Fibroblast of lung (primary cell): ENCODE results near the gene CSRP1. TPM values are rescaled to one million over a fixed set of nuclear protein-coding genes. Genes with fewer than 3 reads are reported as not detected.

Source experiments
- DNase-seq, 2 donors: peaks; one replicate each; pipeline versions ENCODE4 v3.0.0 to v3.0.0-alpha.2; 2010; ENCODE audit warnings: low read depth in 2 of 2
- H2AFZ ChIP-seq: 2 replicates; pipeline ENCODE4 v1.5.1; 2012; ENCODE audit warnings: low read length, control low read depth, inconsistent platforms
- H3K27ac ChIP-seq: 2 replicates; pipeline ENCODE4 v1.5.1; 2011; ENCODE audit warnings: low read length, control low read depth; ENCODE audit not compliant: insufficient read depth
- H3K27me3 ChIP-seq: 2 replicates; pipeline ENCODE4 v1.5.1; 2011; ENCODE audit warnings: mild to moderate bottlenecking, low read length; ENCODE audit not compliant: control insufficient read depth, insufficient read depth
- H3K36me3 ChIP-seq: 2 replicates; pipeline ENCODE4 v1.5.1; 2011; ENCODE audit warnings: low read length; ENCODE audit not compliant: control insufficient read depth, insufficient read depth
- H3K4me1 ChIP-seq: 2 replicates; pipeline ENCODE4 v1.5.1; 2011; ENCODE audit warnings: low read length; ENCODE audit not compliant: control insufficient read depth, insufficient read depth; ENCODE audit errors: extremely low read depth
- H3K4me2 ChIP-seq: 2 replicates; pipeline ENCODE4 v1.5.1; 2011; ENCODE audit warnings: low read length, control low read depth; ENCODE audit not compliant: insufficient read depth; ENCODE audit errors: extremely low read depth
- H3K4me3 ChIP-seq, 4 experiments: fragments of 200-600 bp in 1 of 4; sonication (generic) in 1 of 4; replicated peaks in 1 of 4; 2 replicates each; pipeline ENCODE4 v1.5.1; 2011 to 2016; ENCODE audit warnings: low read length in 4 of 4, low read depth in 3 of 4, mild to moderate bottlenecking in 3 of 4, control low read depth in 2 of 4, inconsistent platforms in 1 of 4, mixed read lengths in 1 of 4; ENCODE audit not compliant: insufficient read depth in 1 of 4; ENCODE audit errors: control extremely low read depth in 1 of 4
- H3K79me2 ChIP-seq: 2 replicates; pipeline ENCODE4 v1.5.1; 2012; ENCODE audit warnings: mild to moderate bottlenecking, low read length, inconsistent platforms; ENCODE audit not compliant: control insufficient read depth, insufficient read depth
- H3K9ac ChIP-seq: 2 replicates; pipeline ENCODE4 v1.5.1; 2011; ENCODE audit warnings: mild to moderate bottlenecking, low read length, control low read depth; ENCODE audit not compliant: insufficient read depth
- H3K9me3 ChIP-seq: 2 replicates; pipeline ENCODE4 v1.5.1; 2012; ENCODE audit warnings: low read depth, low read length; ENCODE audit not compliant: control insufficient read depth, insufficient read depth
- H4K20me1 ChIP-seq: 2 replicates; pipeline ENCODE4 v1.5.1; 2011; ENCODE audit warnings: low read length; ENCODE audit not compliant: control insufficient read depth, insufficient read depth; ENCODE audit errors: extremely low read depth
- EZH2 ChIP-seq: IDR thresholded peaks from 2 replicates; pipeline ENCODE4 v1.5.1; 2012; ENCODE audit warnings: low read length, control low read depth, mild to moderate bottlenecking; ENCODE audit errors: missing control alignments
- polyA plus RNA-seq, 2 donors: library from polyadenylated mRNA; depleted of rRNA in 1 of 2; stranded (reverse) in 1 of 2; unstranded in 1 of 2; fragments of >200 nt; gene quantifications; 2 replicates each; pipeline ENCODE4 v1.2.1, GENCODE V29; 2011 to 2012; ENCODE audit warnings: missing spikeins in 1 of 2
- total RNA-seq: library from RNA; depleted of rRNA; stranded (reverse); fragments of >200 nt; gene quantifications from 2 replicates; pipeline ENCODE4 v1.2.1, GENCODE V29; 2014
- TF ChIP-seq, protein P1 (sequence below), 2 donors: IDR thresholded peaks in 1 of 2; conservative IDR thresholded peaks in 1 of 2; 1 replicate in 1 of 2; 2 replicates in 1 of 2; pipeline ENCODE4 v1.5.1; 2011 to 2012; ENCODE audit warnings: low read length in 2 of 2, control low read depth in 1 of 2, inconsistent platforms in 1 of 2, low read depth in 1 of 2, mild to moderate bottlenecking in 1 of 2

The CSRP1 gene
- total and polyA plus RNA-seq, 2 donors (not counting 1 experiment from before 2014, with no cell fraction given): 195 to 1,081 TPM

DNA sequence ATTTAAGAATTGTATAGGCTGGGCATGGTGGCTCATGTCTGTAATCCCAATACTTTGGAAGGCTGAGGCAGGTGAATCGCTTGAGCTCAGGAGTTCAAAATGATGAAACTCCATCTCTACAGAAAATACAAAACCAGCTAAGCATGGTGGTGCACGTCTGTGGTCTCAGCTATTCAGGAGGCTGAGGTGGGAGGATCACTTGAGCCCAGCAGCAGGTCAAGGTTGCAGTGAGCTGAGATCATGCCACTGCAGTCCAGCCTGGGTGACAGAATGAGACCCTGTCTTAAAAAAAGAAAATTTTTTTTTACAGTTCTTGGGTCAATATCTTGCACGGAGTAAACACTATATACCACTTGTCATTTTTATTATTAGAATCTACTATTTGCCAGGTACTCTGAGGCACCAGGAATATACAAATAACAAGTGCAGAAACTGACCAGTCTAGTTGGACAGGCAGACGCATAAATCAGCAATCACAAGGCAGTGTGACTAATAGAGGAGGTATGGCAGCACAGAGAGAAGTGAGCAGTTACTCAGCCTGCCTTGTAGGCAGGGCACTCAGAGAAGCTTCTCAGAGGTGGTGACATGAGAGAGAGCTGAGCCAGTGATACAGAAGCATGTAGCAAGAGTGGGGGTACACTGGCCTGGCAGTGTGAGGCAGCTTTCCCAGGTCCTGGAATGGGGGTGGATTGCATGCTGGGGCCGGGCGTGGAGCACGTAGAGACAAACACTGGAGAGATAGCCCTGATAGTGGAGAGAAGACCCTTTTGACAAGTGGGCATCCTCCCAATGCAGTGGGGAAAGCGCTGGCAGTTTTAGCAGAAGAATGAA, 45.9 kb downstream of the CSRP1 start:
- peak overlapping the region; percentile 83 for H3K4me2 ChIP-seq
- peak; percentile 95 to 98 for DNase-seq
- peak overlapping the region; percentile 98 for H3K27ac ChIP-seq
- no peaks in the 10 kb centered on the region for H3K9me3 ChIP-seq
- H3K79me2 ChIP-seq: peaks cover 11% of the 10 kb centered on the region
- H3K4me3 ChIP-seq: peak overlapping the region in 2 of 4 experiments; percentile 8 to 13
- H2AFZ ChIP-seq: no peak overlapping the region
- H4K20me1 ChIP-seq: no peaks in the 10 kb centered on the region
- H3K9ac ChIP-seq: peak overlapping the region; percentile 60
- H3K4me1 ChIP-seq: peaks cover 41% of the 10 kb centered on the region
- TF ChIP-seq, protein P1, sequence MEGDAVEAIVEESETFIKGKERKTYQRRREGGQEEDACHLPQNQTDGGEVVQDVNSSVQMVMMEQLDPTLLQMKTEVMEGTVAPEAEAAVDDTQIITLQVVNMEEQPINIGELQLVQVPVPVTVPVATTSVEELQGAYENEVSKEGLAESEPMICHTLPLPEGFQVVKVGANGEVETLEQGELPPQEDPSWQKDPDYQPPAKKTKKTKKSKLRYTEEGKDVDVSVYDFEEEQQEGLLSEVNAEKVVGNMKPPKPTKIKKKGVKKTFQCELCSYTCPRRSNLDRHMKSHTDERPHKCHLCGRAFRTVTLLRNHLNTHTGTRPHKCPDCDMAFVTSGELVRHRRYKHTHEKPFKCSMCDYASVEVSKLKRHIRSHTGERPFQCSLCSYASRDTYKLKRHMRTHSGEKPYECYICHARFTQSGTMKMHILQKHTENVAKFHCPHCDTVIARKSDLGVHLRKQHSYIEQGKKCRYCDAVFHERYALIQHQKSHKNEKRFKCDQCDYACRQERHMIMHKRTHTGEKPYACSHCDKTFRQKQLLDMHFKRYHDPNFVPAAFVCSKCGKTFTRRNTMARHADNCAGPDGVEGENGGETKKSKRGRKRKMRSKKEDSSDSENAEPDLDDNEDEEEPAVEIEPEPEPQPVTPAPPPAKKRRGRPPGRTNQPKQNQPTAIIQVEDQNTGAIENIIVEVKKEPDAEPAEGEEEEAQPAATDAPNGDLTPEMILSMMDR (conservative IDR thresholded peaks at IDR 0.05 in 1 of 2, IDR thresholded peaks at IDR 0.05 in 1 of 2; ENCODE audit: low read depth in 1 of 2, low read length in 2 of 2): no peak
- TF ChIP-seq EZH2: no peak
- no peaks in the 10 kb centered on the region for H3K27me3 ChIP-seq
- peaks cover 16% of the 10 kb centered on the region for H3K36me3 ChIP-seq

DNA sequence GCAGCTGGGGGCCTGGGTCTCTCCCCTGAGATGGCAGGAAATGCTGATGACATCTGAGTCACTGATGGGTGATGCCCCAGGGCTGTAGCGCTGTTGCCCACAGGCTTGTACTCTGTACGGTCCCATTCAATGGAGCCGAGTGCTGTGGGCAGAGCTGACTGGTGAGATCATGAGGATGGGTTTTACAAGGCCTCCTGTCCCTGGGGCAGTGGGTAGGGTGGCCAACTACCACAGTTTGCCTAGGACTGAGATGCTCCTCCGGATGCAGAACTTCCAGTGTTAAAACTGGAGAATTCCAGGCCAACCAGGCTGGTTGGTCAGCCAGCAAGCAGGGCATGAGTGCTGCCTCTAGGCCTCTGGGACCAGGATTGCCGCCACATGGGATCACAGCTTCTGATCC, 47.1 kb downstream of the CSRP1 start:
- Histone ChIP-seq H3K9ac (no peak overlapping the region), H3K4me1 (peaks cover 44% of the 10 kb centered on the region)

DNA sequence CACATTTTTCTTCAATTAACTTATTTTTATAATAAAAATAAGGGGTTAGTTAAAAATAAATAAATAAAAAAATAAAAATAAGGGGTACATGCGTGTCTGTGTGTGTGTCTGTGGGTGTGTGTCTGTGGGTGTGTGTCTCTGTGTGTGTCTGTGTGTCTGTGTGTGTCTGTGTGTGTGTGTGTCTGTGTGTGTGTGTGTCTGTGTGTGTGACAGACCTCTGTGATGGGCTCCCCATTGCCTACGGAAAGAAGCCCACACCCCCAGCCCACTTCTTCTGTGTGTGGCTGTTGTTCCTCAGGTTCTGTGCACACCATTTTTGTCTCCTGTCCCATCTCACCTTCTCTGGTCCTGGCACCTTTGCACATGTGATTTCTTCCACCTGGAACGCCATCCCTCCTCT, 47.9 kb downstream of the CSRP1 start:
- DNase-seq: no peak
- peaks cover 47% of the 10 kb centered on the region for H3K4me1 ChIP-seq
- no peak overlapping the region for H3K4me2 ChIP-seq
- no peak overlapping the region for H2AFZ ChIP-seq
- no peaks in the 10 kb centered on the region for H4K20me1 ChIP-seq
- TF ChIP-seq, protein P1 (conservative IDR thresholded peaks at IDR 0.05 in 1 of 2, IDR thresholded peaks at IDR 0.05 in 1 of 2; ENCODE audit: low read depth in 1 of 2, low read length in 2 of 2): no peak
- no peak for TF ChIP-seq EZH2
- H3K4me3 ChIP-seq: no peak overlapping the region
- H3K27me3 ChIP-seq: no peaks in the 10 kb centered on the region
- no peak overlapping the region for H3K9ac ChIP-seq
- no peaks in the 10 kb centered on the region for H3K9me3 ChIP-seq
- peaks cover under 1% of the 10 kb centered on the region for H3K36me3 ChIP-seq
- no peak overlapping the region for H3K27ac ChIP-seq
- no peaks in the 10 kb centered on the region for H3K79me2 ChIP-seq

More for the DNA sequence above, 47.1 kb downstream of the CSRP1 start:
- H3K4me3 ChIP-seq: no peak overlapping the region
- TF ChIP-seq, protein P1 (conservative IDR thresholded peaks at IDR 0.05 in 1 of 2, IDR thresholded peaks at IDR 0.05 in 1 of 2; ENCODE audit: low read depth in 1 of 2, low read length in 2 of 2): no peak
- no peaks in the 10 kb centered on the region for H3K27me3 ChIP-seq
- no peaks in the 10 kb centered on the region for H4K20me1 ChIP-seq
- no peaks in the 10 kb centered on the region for H3K9me3 ChIP-seq
- no peak for DNase-seq
- no peaks in the 10 kb centered on the region for H3K79me2 ChIP-seq
- H3K4me2 ChIP-seq: no peak overlapping the region
- peaks cover 5% of the 10 kb centered on the region for H3K36me3 ChIP-seq
- no peak overlapping the region for H2AFZ ChIP-seq
- H3K27ac ChIP-seq: no peak overlapping the region
